ENCODE results near the gene GAPVD1.

DNA sequence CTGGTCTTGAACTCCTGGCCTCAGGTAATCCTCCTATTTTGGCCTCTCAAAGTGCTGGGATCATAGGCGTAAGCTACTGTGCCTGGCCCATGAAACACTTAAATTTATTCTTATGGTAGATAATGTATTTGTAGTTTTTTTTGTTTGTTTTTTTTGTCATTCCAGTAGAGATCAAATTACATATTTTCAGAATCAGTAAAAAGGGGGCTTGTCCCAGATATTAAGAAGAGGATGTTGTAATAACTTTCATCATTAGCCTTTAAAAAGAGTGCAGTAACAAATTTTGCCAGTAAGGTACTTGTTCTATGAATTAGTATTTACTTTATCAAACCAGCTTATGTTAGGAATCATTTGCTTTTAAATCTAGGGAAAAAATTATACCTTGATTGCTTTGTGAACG is 42.6 kb downstream of the GAPVD1 start:
- TF ChIP-seq POLR2A (IDR thresholded peaks at IDR 0.05) = no peak
- TF ChIP-seq CTCF (IDR thresholded peaks at IDR 0.05) = no peak
